HL-60/S4 treated with retinoic acid at 250 ng/mL for 4 days and 3 days (cell line): ENCODE data around the gene PXK.

Source experiments
- in situ Hi-C: fragments of 300-500 bp; cut with MboI; formaldehyde crosslinking; loops from 2 replicates; pipeline ENCODE4 v1.7.0; 2022; ENCODE audit warnings: low sequenced_read_pairs

PXK gene

DNA sequence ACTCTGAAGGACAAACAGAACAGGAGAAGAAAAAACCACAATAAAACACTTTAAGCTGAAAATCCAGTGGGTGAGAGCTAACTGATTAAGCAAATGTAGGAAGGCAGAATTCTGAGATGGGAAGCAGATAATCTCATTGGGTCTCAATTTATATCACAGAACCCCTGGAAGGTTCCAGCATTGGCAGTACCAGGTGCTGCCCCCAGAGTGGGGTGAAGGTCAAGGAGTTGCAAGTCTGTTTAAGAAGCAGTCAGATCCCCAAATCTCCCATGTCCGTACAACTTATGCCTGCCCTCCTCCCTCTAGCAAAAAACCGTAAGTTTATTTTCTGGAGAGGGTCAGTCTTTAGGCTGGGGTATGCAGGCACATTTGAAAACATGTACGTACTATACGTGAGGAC lies 45.1 kb downstream of the PXK start:
- in situ Hi-C loops, result no loop called here

GRCh38 chr3:58379351-58380073 lies 46.8 kb downstream of the PXK start:
- in situ Hi-C loops, result no loop called here

DNA sequence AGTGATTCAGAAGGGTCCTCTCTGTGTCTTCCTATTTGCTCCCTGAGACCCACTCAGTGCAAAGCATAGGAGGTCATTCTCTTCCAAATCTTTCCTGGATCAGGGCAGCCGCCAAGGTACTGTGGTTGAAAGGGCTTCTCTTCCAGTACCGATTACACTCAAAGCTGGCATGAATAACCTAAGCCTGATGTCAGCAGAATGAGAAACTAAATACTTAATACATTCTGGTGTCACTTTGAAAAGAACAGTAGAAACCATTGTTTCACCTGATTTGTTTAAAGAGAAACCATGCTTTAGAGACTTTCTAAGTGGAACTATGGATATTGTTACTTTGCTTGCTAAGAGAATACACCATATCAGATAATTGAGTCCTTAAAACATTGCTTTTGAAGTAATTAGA lies 50.8 kb downstream of the PXK start:
- in situ Hi-C loops, result no loop called here

DNA sequence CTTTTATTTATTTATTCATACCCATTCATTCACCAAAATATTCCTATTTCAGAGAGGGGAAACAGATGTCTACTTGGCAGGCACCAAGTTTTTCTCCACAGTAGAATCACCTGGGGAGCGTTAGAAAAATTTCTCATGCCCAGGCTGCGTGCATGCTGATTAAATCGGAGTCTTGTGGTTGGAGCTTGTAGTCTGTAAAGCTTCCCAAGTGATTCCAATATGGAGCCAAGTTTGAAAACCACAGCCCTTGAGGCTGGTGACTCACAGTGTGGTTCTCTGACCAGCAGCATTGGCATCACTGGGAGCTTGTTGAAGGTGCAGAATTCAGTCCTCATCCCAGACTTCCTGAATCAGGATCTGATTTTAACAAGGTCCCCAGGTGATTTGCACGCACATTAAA lies 51.2 kb downstream of the PXK start:
- in situ Hi-C loops, result no loop called here

DNA sequence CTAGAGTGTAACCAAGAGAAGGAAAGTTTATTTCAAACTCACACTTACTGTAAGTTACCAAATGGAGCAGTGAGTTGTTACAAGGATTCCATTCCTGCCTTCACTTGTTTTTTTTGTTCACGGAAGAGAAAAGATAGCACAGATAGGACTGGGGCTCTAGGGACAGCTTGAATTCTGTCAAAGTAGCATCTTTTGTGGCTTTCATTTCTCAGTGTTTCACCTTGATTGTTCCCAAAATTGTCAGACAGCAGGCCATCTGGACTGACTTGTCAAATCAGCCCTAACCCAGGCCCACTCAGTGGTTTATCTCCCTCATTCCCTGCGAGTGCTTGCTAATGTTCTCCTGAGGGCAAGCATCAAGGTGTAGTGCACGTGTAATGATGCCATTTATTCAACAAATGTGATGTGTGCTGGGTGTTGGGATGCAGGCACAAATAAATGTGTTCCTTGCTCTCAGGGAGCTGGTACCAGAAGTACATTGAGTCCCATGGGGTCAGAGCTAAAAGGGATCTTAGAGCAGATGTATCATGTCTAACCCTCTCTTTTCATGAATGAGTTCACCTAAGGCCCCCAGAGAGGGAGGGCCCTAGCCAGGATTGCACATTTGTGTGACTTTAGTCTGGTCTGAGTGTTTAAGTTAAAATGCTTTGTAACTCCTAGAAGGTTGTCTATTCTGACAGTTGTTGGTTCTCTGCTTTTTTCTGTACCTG lies 51.8 kb downstream of the PXK start:
- in situ Hi-C loops, result no loop called here

DNA sequence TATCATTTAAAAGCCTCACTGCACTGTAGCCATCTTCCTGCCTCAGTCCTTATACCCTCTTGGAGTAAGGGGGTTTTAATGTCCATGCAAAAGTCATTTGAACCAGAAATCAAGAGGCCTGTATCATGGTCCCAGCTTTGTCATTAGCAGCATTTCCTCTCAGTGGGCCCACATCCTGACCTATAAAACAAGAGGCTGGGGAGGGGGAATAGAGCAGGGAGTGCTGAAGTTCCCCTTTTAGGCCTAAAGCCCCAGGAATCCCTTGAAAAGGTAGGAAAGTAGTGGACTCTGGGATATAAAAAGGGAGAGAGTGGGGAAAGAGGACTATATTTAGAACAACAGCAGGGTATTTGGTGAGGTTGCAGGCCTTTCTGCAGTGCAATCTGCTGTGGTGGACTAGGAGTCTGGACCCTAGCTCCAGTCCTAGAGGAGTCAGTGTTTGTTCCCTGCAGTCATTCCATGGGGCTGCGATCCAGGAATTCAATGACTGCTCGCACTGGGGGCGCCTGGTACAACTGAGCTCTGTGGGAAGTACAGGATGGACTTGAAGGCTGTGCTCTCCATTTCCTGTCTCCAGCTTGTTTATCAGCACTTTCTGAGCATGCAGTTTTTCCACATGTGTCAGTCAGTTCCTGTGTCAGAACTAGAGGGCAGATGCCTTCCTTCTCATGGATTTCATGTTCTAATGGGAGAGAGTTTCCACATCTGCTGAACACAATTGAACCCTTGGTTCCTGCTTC lies 54.1 kb downstream of the PXK start:
- in situ Hi-C loops, result no loop called here

- in situ Hi-C loops, result no loop called here
Measured at GRCh38 chr3:58387650-58388546, 55.2 kb downstream of the PXK start.

DNA sequence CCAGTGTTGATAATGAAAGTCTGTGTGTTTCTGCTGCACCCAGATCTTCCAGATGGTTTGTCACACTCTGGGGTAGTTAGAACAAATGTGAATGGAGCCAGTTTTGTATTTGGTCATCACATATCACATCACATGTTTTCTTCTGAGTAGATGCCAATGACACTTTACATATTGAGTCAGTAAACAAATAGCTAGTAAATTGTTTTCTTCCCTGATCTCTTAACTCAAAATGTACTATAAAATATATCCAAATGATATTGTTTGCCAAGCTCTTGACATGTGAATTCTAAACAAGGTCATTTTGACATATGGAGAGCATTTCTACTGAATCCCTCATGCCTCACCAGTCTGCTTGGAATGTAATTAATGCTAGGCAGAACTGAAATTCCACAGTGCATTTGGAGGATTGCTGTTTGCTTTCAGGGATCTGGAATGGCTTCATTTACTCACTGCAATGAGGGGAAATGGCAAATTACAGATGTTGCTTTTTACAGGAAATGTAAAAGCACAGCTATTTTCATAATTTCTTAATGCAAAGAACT lies 55.9 kb downstream of the PXK start:
- in situ Hi-C loops, result no loop called here

DNA sequence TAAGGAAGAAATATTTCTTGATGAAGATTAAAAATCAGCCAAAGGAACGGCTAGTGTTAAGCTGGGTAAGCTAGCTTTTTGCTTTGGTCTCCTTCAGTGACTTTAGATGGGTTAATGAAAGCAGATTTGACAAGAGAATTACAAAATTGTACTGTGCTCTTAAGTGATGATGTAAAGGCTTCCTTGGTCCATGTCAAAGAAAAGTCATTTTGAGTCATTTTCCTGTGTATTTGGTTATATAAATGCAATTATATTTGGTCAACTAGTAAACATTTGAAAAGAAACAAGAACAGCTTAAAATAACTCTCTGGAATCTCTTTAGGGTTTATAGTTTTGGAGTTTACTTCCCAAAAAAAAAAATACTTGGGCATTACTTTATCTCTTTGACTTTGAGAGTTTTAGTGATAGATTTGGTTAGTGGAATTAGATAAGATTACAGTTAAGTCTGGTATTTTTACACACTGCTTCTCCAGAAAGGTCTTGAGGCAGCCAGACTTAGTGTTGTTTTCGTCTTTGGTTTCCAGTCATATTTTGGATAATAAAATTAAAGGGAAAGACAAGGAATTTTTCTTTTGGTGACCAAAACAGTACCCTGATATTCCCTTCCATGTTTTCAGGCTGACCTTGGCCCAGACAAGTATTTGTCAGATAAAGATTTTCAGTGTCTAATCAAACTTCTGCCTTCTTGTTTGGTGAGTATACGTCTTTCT lies 58.6 kb downstream of the PXK start:
- in situ Hi-C loops, result no loop called here

GRCh38 chr3:58392181-58392580 lies 59.5 kb downstream of the PXK start:
- in situ Hi-C loops, result no loop called here

- in situ Hi-C loops, result no loop called here
Measured at GRCh38 chr3:58394339-58394738, 61.6 kb downstream of the PXK start.

DNA sequence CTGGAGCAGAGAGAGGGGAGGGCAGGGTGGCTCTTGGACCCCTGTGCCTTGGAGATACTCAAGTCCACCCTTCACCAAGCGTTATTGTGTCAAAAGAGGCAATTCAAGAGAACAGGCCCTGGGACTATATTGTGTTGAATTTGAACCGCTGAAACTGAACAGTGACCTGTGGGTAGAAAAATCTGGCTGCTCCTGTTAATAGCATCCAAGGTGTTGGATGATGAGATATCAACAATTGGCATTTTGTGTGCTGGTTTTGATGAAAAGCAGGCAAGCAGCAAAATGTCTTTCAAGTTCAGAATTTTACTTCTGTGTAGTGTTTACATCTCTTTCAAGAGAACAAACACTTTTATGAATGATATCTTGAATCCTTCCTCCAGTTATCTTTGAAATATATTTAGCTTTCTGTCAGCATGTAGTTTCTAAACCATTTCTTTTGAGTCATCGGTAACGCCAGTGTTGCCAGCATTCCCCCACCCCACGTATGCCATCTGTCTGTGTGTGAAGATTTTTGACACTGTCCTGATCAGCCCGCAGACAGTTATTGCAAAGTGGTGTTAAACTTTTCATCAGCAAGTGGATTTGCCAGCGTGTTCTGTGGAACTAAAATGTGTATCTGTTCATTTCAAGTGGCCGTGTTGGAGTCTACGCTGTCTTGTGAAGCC lies 66.1 kb downstream of the PXK start:
- in situ Hi-C loops, result no loop called here

DNA sequence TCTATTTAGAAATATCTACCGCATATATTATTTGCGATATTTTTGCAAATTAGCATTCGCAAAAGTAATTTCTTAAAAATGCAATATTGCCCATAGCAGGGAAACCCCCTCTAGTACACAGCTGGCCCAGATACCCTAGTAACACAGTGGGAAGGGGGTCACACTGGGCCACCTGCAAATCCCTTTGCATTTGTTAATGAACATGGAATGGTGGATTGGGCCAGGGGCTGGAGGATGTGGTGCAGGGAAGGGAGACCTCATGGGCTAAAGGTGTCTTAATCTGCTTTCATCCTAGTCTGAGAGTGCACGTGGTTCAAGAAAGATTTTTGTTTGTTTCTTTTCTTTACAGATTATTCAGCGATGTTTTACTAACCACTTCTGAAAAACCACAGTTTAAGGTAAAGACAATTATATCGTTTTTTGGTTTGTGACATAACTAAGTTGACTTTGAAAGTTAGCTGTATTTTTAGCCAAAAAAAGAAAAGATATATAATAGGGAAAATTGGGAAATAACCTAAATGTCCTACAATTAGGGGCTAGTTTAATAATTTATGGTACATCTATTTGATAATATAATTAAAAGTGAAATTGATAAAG lies 70.9 kb downstream of the PXK start:
- in situ Hi-C loops, result no loop called here

DNA sequence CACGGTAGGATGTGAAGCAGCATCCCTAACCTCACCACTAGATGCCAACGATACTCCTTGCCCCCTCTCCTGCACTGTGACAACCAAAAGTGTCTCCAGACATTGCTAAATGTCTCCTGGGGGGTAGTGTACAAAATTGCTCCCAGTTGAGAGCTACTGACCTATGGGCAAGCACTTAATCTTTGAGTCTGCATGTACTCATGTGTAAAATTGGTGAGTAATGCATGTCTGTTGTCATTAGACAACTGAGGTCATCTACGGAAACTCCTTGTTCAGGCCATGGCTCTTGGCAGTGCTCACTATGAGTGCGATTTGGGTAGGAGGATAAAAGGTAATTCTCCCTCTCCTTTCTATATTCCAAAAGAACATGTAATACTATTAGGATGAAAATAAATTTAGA lies 71.7 kb downstream of the PXK start:
- in situ Hi-C loops, result no loop called here

DNA sequence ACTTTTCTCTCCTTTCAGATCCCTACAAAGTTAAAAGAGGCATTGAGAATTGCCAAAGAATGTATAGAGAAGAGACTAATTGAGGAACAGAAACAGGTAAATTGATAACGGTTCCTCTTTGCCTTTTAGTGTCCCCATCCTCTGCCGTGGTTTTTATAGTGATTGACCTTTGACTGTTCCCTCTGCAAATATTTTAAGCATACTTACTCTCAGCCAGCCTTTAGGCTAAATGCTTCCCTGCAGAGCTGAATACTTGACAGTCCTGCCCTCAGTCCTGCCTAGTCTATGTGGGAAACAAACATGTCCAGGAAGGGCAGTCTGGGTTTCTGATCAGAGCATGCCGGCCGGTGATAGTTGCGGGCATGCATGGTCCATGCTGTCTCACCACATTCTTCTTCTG lies 76.2 kb downstream of the PXK start:
- in situ Hi-C loops, result no loop called here

GRCh38 chr3:58409663-58410062 lies 77.0 kb downstream of the PXK start:
- in situ Hi-C loops, result loop anchor here (10.0 kb wide), 1 partner anchor 85 kb away; no protein-coding TSS in a partner anchor

DNA sequence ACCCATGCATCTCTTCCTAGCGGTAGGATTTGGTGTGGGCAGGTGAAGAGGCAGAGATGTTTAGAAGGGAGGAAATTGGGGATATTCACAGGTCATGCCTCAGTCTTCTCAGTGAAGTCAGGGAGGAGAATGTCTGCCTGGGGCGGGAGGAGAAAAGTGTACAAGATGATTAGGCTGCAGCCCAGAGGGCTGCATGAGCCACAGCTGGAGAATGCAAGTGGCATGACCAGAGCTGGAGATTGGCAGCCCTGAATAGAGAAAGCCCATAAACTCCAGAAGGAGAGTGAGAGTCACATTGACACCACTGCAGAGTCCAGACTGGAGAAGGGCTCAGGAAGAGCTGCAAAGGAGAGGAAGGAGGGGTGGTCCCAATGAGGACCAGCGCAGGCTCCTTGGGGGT lies 78.3 kb downstream of the PXK start:
- in situ Hi-C loops, result loop anchor here (10.0 kb wide), 1 partner anchor 86 kb away; no protein-coding TSS in a partner anchor

DNA sequence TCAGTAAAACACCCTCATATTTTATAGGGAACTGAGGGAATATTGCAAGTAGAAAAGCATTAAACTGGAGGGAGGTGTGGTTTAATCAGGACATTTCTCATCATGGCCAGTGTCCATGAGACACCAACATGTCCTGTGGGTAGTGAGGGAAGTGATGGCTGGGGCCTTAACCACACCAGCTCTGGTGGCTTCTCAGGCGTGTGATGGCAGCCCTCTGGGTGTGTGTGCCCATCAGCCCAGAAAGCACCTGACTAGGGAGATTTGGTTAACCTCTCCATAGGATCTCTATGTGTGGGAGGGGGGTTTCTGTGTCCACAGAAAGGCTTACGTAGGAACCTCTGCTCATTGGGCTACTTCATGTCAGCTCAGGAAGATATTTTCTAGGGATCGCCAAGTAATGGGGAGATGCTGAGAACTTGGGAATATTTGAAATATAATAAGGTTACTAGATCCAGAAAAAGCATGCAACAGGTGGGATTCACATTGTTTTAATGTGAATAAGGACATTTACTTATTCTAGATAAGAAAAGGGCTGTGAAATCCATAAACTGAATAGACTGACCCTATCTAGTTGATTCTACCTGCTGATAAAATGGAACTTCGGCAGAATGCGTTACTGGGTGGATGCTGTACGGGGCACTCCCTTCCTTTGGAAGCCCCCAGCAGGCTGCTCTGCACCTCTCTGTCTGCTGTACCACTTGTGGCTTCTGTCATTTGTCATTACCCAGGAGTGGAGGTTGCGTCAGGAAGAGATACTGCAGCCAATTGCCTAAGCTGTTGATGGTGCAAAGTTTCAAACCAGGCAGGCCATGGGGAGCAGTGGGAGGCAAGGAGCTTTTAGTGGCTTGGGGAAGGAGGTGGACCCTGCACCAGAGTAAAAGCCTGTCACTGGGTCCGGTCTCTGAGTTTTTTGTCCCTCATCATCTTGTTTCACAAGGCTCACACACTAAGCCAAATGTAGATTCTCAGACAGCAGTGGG lies 79.4 kb downstream of the PXK start:
- in situ Hi-C loops, result loop anchor here (10.0 kb wide), 1 partner anchor 87 kb away; no protein-coding TSS in a partner anchor
